AG20443 (cell line): ENCODE measurements around the gene TRABD2A.
"Not testable (repeated sequence)": the region's sequence is repeated elsewhere in the genome, so short reads cannot be mapped to it uniquely, and the experiment has no call there.

Source experiments
- DNase-seq: peaks from one replicate; pipeline ENCODE4 v3.0.0; 2012; ENCODE audit warnings: low spot score, mixed read lengths

TRABD2A gene

DNA sequence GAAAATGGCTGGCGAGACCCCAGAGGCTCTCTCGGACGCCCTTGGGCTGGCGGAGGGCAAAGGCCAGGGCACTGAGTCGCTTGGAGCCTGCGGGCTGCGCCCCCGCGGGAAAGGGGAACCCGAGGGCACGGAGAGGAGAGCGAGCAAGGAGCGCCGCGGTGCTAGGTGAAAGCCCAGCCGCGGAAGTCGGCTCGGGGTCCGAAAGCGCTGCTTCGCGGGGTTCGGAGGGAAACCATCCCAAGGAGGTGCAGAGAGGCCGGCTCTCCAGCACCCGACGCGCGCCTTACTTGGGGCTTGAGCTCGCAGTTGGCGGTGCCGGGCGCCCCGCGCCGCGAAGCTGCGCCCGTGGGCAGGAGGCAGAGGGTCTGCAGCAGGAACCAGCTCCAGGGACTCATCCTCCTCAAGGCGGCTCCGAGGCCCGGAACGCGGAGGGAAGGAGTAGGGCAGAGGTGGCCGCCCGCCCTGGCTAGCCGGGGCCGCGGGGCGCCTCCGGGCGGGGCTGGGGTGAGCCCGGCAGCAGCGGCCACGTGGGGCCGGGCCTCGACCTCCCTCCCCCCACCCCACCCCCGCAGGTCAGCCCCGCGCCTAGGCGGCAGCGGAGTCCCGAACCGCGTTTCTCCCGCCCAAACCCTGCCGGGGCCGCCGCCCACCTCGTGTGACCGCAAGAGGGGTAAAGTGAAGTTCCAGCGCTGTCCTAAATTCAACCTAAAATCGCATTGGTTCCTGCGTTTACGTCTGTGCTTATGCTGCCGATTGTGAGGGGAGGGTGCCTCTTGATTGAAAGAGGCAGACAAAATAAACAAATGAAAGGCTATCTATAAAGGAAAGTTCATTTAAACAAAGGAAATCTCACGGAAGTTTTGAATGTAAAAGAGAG lies at the start of gene TRABD2A:
TRABD2A (minus strand) TSS at position 440 of the 877 bp plus-strand sequence; CDS start at position 395, 45 bp downstream.
- peak; percentile 45 for DNase-seq

DNA sequence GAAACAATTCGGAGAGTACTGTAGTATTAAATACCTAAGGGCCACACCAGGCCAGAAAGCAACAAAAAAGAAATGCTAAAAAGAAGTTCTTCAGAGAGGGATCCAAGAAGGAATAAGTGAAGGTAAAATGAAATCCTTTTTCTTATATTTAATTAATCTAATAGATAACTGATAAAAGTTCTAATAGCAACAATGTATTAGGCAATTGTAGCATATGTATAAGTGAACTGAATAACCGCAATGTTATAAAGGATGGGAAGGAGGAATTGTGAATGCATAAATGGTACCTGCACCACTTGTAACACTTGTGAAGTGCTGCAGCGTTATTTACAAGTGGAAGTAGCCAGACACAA lies 46.4 kb upstream of the TRABD2A start:
- no peak for DNase-seq

DNA sequence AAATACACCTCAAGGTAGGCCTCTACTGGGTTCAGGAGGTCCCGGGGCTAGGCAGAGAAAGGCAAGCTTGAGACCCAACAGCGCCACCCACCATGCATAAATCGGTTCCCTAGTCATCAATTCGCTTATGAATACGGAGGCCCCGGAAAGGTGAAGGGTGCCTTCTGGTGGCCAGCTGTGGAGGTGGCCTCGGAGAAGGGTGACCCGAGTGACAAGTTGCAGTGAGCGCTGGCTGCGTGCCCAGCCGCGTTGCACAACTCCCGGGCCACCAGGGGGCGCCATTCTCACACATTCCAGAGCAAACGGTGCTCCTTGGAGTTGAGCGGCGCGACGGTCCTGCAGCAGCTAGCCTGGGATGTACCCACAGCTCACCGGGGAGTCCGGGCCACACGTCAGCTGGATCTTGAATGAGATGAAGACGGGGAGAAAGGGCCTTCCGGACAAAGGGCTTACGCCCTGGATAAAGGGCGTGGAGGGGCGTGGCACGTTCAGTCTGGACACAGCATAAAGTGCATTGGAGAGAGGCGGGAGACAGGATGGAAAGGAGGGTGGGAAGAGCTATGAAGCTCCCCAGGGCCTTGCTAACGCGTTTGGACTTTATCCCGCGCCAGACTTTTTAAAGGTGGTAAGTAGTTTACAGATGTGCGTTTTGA lies 45.0 kb upstream of the TRABD2A start:
- DNase-seq = peak; percentile 78

GRCh38 chr2:84925336-84925723 lies 44.4 kb upstream of the TRABD2A start:
- no peak for DNase-seq

DNA sequence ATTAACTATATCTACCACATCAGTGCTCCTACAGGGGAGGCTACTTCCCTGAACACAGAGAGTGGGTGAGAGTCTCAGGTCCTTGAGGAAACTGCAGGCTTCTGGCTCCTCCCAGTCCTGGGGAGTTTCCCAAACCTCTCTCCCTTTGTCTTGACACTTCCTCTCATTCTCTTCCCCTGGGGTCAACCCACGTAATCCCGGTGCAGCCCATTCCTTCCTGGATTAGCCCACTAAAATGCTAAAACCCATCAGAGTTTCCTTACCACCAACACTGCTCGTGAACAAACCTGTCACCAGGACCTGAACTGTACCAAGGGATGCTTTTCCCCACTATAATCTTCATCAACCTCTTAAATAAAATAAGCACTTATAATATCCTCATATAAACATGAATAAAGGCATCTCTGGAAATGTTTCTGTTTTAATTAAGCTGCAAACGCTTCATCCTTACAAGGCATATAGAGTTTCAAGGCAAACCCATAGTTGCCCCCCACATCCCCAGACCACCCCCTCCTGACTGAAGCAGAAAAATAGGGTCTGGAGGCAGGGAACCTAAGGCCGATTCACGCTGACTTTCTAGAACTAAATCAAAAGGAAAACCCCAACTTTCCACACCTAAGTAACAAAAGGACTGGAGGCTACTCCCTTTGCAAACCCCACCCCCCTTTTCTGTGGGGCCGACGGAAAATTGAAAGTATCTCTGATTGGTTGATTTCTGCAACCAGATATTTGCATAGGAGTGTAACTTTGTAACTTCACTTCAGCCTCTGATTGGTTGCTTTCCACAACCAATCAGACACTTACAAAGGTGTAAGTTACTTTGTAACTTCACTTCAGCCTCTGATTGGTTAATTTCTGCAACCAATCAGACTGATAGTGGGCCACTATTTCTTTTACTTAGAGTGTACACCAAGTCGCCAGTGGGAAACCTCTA lies 43.6 kb upstream of the TRABD2A start:
- DNase-seq = peak; percentile 32

DNA sequence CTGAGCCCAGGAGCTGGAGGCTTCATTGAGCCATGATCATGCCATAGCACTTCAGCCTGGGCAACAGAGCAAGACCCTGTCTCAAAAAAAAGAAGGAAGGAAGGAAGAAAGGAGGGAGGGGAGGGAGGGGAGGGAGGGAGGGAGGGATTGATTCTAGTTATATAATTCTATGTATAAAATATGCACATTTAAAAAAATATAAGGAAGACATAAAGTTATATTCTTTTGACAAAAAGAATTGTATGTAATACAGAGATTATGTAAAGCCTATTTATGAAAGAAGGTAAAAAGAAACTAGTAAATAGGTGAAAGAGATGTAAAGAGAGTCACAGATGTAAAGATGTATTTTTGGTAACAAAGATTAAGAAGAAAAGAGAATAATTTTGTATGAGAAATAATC lies 42.1 kb upstream of the TRABD2A start:
- DNase-seq = no peak

DNA sequence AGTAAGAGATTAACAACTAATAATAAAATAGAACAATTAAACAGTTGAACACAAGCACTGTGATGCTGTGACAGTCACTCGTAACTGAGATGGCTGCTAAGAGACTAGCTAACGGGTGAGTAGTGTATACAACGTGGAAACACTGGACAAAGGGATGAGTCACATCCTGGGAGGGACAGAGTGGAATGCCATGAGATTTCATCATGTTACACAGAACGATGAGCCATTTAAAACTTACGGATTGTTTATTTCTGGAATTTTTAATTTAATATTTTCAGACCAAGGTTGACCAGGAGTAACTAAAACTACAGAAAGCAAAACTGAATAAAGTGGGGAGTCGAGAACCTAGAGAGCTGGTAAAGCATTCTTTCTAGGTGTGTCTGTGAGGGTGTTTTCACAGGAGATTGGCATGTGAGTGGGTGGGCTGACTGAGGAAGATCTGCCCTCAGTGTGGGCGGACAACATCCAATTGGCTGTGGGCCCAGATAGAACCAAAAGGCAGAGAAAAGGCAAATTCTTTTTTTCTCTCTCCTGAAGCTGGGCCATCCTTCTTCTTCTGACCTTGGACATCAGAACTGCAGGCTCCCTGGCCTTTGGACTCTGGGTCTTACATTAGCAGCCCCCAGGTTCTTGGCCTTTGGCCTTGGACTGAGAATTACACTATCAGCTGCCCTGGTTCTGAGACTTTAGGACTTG lies 39.1 kb upstream of the TRABD2A start:
- peak; percentile 83 for DNase-seq

GRCh38 chr2:84918430-84918829 lies 37.5 kb upstream of the TRABD2A start:
- no peak for DNase-seq

- DNase-seq = not testable (repeated sequence)
Measured at GRCh38 chr2:84917821-84918220, 36.9 kb upstream of the TRABD2A start.

GRCh38 chr2:84915675-84916074 lies 34.8 kb upstream of the TRABD2A start:
- DNase-seq = not testable (repeated sequence)

- DNase-seq = no peak
Measured at GRCh38 chr2:84914334-84914733, 33.5 kb upstream of the TRABD2A start.

- DNase-seq = no peak
Measured at GRCh38 chr2:84912984-84913383, 32.1 kb upstream of the TRABD2A start.

DNA sequence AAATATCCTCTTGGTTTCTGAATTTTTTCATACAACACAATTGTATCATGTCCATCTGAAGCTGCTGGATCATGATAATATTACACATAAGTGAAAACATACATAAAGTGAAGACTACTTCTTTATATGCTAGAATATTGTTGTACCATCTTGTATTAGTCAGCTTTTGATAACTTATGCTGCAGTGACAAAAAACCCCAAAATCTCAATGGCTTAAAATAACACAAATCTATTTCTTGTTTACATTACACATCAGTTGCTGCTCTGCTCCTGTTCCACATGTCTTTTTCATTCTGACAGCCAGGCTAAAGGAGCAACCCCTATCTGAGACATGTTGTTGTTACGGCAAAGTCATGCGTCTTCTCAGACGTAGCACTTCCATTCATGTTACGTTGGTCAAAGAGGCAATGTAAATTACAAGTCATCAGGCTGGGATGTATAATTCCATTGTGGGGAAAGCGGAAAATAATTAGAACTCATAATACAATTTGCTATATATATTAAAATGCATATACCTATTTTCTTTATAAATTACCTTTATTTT lies 30.3 kb upstream of the TRABD2A start:
- DNase-seq = no peak

DNA sequence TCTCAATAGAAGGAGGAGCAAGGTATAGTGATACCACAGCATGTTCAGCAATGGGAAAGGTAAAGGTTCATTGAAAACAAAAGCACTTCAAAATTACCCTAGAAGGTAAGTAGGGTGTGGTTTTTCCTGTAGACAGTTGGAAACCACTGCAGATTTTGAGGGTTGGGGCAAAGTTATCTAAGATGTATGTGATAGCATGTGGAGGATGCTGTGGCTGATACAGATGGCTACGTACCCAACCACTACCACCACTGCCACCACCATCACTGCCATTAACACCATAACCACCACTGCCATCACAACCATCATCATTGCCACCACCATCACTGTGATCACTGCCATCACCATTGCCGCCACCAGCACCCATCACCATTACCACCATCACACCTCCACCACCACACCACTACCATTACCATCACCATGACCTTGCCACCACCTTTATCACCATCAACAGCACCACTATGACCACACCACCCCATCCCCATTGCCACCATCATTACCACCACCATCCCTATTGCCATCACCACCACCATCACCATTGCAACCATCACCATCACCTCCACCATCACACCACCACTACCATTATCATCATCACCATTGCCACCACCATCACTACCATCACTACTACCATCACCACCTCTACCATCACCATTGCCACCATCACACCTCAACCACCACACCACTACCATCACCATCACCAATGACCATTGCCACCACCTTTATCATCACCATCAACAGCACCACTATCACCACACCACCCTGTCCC lies 28.2 kb upstream of the TRABD2A start:
- no peak for DNase-seq

DNA sequence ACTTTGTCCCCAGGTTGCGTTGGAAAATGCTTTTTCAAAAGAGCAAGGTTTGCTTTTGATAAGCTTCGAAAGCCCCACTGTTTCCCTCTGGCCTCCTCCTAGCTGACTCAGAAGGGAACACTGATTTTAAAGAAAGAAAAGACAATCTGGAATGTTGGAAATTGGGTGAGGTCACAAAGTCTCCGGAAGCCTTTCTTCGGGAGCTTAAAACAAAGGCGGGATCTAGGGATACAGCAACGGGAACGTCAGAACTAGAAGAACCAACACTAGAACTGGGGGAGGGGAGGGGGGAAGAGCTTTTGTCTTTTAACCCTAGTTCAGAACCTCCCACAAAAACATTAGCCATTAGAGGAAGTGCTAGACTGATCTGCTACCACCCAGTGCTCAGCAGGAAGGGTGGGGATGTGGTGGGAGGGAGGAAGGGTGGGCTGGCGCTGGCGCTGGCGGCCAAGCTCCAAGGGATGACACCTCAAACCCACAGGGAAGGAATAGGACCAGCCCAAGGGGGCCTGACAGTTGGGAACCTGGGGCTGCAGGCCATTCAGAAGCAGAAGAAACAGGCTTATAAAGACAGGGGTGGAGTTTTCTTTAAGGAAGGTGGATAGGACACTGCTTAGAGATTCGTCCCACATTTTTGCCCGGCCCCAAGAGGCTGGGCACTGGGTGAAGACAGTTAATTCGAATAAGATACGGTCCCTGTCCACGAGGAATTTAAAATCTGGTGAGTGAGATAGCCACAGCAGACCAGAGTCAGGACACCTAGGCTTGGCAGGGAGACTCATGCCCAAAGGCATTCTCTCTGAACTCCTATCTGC lies 26.2 kb upstream of the TRABD2A start:
- DNase-seq = peak; percentile 73

GRCh38 chr2:84906108-84906899 lies 25.4 kb upstream of the TRABD2A start:
- DNase-seq = peak; percentile 21

DNA sequence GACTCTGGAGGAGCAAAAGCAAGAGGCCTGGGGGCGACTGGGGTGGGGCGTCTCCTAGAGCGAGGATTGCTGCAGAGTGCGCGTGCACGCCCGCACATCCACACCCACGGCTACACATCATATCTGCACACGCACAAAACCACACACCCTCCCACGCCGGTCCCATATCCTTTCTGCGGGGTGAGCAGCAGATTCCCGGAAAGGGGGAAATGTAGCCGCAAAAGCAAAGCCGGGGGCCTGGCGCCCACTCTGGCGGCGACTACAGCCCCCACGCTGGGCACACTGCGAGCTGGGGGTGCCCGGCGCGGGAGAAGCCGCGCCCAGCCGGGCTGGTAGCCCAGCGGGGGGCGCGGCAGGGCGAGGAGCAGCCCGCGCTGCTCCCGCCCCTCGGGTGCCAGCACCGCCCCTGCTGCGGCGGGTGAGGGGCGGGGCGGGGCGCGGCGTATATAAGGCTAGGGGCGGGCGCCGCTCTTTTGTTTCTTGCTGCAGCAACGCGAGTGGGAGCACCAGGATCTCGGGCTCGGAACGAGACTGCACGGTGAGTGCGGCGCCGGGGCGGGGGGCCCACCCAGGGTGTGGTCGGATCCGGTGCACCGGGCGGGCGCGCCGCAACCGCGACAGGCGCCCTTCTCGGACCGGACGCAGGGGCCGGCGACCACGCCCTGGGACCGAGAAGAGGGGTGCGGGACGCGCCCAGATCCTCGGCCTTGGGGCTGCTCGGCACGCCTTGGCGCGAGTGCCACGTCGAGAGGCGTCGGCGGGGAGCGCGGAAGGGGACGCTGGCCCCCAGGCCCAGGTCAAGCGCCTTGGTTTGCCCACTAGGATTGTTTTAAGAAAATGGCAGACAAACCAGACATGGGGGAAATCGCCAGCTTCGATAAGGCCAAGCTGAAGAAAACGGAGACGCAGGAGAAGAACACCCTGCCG lies 24.6 kb upstream of the TRABD2A start, which contains the start of gene TMSB10:
TMSB10 (plus strand) TSS at position 476 of the 927 bp plus-strand sequence.
- peak; percentile 95 for DNase-seq

DNA sequence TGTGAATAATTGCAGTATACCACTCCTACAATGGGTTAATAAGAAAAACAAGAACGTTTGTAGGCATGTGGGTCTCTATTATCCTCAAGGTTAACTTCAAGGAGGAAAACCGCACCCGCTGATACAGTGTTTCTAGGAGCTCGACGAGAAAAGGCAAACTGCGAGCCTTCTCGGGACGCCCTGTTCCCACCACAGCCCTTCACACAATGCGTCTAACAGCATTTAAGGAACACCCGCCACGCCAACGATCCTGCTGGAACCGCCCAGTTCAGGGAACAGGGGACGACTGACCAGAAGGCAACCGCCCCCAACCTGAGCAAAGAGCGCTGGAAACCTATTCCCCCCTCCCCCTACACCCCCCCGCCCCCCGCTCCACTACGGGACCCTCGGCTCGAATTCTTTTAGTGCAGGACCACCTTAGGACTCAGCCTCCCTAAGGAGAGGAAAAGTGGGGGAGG lies 23.9 kb upstream of the TRABD2A start:
- peak; percentile 54 for DNase-seq
